ENCODE results near the gene PSMD4. TPM values are rescaled to one million over a fixed set of nuclear protein-coding genes. Genes with fewer than 3 reads are reported as not detected.

PSMD4 gene
- polyA plus RNA-seq, 2 of the 4 experiments (the other 2 are of a cell fraction) = 207 to 265 TPM

- POLR2A ChIA-PET = interaction anchor here (1.6 to 1.8 kb wide), 2 partner anchors 13 to 33 kb away, joined by 3 to 5 read pairs; partner anchors contain the start of genes PI4KB and ZNF687
- peak in 1 of 2 experiments; percentile 13; a peak in 1 of 6 replicates for ATAC-seq
- Histone ChIP-seq H3K4me1 (peaks cover 44% of the 10 kb centered on the region), H3K4me2 (peak overlapping the region; percentile 32; the same call in 1 of the 3 replicates), H3K9me3 (no peaks in the 10 kb centered on the region), H3K27ac (no peak overlapping the region), H3K4me3 (no peak overlapping the region)
- CTCF ChIA-PET = interaction anchor here (0.6 to 42.1 kb wide), 6 partner anchors 13 to 234 kb away, joined by 3 to 831 read pairs (median 4); partner anchors contain the start of gene PSMB4
- WGBS (ENCODE audit: missing lambda C conversion rate) = 54% methylated on average over 3 of the region's 3 CpGs
- no peak for FAIRE-seq
- peak in 1 of 2 experiments; percentile 38 for DNase-seq (ENCODE audit: low read depth in 1 of 2, low spot score in 1 of 2)
- no peak for TF ChIP-seq FOSB (CRISPR knock-in tag; IDR thresholded peaks at IDR 0.05)
- no peak for TF ChIP-seq JUN (IDR thresholded peaks at IDR 0.05)
- TF ChIP-seq JUNB (IDR thresholded peaks at IDR 0.05) = no peak
- TF ChIP-seq, protein P1, sequence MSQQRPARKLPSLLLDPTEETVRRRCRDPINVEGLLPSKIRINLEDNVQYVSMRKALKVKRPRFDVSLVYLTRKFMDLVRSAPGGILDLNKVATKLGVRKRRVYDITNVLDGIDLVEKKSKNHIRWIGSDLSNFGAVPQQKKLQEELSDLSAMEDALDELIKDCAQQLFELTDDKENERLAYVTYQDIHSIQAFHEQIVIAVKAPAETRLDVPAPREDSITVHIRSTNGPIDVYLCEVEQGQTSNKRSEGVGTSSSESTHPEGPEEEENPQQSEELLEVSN (IDR thresholded peaks at IDR 0.05; ENCODE audit: borderline replicate concordance, low read depth) = no peak
- no peak for TF ChIP-seq POLR2A (IDR thresholded peaks at IDR 0.05; ENCODE audit: low read length)
- TF ChIP-seq BHLHE40 (IDR thresholded peaks at IDR 0.05; ENCODE audit: low read depth, low read length) = no peak
- TF ChIP-seq, protein P2, sequence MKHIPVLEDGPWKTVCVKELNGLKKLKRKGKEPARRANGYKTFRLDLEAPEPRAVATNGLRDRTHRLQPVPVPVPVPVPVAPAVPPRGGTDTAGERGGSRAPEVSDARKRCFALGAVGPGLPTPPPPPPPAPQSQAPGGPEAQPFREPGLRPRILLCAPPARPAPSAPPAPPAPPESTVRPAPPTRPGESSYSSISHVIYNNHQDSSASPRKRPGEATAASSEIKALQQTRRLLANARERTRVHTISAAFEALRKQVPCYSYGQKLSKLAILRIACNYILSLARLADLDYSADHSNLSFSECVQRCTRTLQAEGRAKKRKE (CRISPR knock-in tag; IDR thresholded peaks at IDR 0.05; ENCODE audit: low read depth) = no peak
- TF ChIP-seq CEBPB (IDR thresholded peaks at IDR 0.05) = no peak
- TF ChIP-seq POLR2AphosphoS2 (conservative IDR thresholded peaks at IDR 0.05; ENCODE audit: low read length) = no peak
- TF ChIP-seq PHF8 (IDR thresholded peaks at IDR 0.05; ENCODE audit: borderline replicate concordance, low read depth) = no peak
- TF ChIP-seq SREBF2 (IDR thresholded peaks at IDR 0.05) = no peak
- TF ChIP-seq, protein P3, sequence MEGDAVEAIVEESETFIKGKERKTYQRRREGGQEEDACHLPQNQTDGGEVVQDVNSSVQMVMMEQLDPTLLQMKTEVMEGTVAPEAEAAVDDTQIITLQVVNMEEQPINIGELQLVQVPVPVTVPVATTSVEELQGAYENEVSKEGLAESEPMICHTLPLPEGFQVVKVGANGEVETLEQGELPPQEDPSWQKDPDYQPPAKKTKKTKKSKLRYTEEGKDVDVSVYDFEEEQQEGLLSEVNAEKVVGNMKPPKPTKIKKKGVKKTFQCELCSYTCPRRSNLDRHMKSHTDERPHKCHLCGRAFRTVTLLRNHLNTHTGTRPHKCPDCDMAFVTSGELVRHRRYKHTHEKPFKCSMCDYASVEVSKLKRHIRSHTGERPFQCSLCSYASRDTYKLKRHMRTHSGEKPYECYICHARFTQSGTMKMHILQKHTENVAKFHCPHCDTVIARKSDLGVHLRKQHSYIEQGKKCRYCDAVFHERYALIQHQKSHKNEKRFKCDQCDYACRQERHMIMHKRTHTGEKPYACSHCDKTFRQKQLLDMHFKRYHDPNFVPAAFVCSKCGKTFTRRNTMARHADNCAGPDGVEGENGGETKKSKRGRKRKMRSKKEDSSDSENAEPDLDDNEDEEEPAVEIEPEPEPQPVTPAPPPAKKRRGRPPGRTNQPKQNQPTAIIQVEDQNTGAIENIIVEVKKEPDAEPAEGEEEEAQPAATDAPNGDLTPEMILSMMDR (IDR thresholded peaks at IDR 0.05) = no peak
- no peak for TF ChIP-seq HOXB5 (CRISPR knock-in tag; IDR thresholded peaks at IDR 0.05)
- no peak for TF ChIP-seq TP53 (CRISPR knock-in tag; IDR thresholded peaks at IDR 0.05)
- no peak for TF ChIP-seq EHF (CRISPR knock-in tag; IDR thresholded peaks at IDR 0.05)
- no peak for TF ChIP-seq MAFK (IDR thresholded peaks at IDR 0.05; ENCODE audit: partially characterized antibody)
- no peak for TF ChIP-seq MAX (IDR thresholded peaks at IDR 0.05)
Observed at GRCh38 chr1:151314137-151314875, 59.8 kb downstream of the PSMD4 start.

DNA sequence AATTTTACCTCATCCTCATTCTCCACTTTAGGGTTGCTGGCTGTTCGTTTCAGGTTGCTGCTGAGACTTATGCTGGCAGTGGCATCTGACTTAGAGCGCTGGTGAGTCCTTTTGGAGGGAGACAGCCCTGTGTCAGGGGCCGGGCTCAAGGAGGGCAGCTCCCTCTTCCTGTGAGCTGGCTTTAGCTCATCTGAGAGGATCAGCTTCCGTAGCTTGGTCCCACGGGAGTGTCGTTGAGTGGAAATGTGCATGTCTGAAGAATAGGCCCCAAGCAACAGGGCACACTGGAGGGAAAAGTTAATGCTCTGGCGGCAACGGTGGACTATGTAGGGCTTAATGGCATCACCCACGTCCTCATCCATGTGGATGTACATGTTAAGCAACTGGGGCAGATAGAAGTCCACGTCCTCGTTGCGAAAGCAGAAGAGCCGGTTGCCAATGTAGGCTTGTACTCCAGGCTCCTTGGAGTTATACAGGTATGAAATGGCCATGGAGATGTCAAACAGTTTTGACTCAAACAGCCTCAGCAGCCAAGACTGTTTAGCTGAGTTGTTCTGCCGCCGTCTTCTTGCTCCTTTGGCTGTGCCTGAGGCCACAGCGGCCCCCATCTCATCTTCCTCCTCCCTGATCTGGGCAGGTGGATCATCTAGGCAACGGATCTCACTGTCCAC, 61.2 kb downstream of the PSMD4 start:
- no peaks in the 10 kb centered on the region for H3K9me3 ChIP-seq
- CTCF ChIA-PET = interaction anchor here (0.5 to 42.1 kb wide), 5 partner anchors 10 to 244 kb away, joined by 3 to 831 read pairs (median 9); partner anchors contain the start of gene PI4KB
- WGBS (ENCODE audit: missing lambda C conversion rate) = 96% methylated on average over 17 of the region's 17 CpGs
- FAIRE-seq (no peak), ATAC-seq (no peak), DNase-seq (ENCODE audit: low read depth in 1 of 2, low spot score in 1 of 2) (no peak)
- no peak overlapping the region for H3K4me3 ChIP-seq
- no peak overlapping the region for H3K27ac ChIP-seq
- H3K4me1 ChIP-seq = peaks cover 41% of the 10 kb centered on the region
- no peak overlapping the region for H3K4me2 ChIP-seq
- TF ChIP-seq ZC3H11A (IDR thresholded peaks at IDR 0.05) (no peak), JUNB (IDR thresholded peaks at IDR 0.05) (no peak), EHF (CRISPR knock-in tag; IDR thresholded peaks at IDR 0.05) (no peak), RARB (CRISPR knock-in tag; IDR thresholded peaks at IDR 0.05) (no peak), USF2 (IDR thresholded peaks at IDR 0.05) (no peak), HDAC2 (IDR thresholded peaks at IDR 0.05) (no peak), CEBPB (IDR thresholded peaks at IDR 0.05) (no peak), MAX (IDR thresholded peaks at IDR 0.05) (no peak), HOXA7 (CRISPR knock-in tag; IDR thresholded peaks at IDR 0.05) (no peak), TP53 (CRISPR knock-in tag; IDR thresholded peaks at IDR 0.05) (no peak)
- TF ChIP-seq, protein P4, sequence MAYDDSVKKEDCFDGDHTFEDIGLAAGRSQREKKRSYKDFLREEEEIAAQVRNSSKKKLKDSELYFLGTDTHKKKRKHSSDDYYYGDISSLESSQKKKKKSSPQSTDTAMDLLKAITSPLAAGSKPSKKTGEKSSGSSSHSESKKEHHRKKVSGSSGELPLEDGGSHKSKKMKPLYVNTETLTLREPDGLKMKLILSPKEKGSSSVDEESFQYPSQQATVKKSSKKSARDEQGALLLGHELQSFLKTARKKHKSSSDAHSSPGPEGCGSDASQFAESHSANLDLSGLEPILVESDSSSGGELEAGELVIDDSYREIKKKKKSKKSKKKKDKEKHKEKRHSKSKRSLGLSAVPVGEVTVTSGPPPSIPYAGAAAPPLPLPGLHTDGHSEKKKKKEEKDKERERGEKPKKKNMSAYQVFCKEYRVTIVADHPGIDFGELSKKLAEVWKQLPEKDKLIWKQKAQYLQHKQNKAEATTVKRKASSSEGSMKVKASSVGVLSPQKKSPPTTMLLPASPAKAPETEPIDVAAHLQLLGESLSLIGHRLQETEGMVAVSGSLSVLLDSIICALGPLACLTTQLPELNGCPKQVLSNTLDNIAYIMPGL (CRISPR knock-in tag; IDR thresholded peaks at IDR 0.05; ENCODE audit: borderline replicate concordance) = no peak
- TF ChIP-seq, protein P5, sequence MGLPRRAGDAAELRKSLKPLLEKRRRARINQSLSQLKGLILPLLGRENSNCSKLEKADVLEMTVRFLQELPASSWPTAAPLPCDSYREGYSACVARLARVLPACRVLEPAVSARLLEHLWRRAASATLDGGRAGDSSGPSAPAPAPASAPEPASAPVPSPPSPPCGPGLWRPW (IDR thresholded peaks at IDR 0.05) = no peak
- POLR2A ChIA-PET = interaction anchor here (1.4 kb wide), 1 partner anchor 12 kb away, joined by 4 read pairs; no protein-coding TSS in a partner anchor
